HFF-Myc (cell line): Measurements from ENCODE around the gene RAD17.
"Not testable (repeated sequence)": the region's sequence is repeated elsewhere in the genome, so short reads cannot be mapped to it uniquely, and the experiment has no call there.

Experiments
- DNase-seq: peaks from one replicate; pipeline ENCODE4 v3.0.0-alpha.2; 2011; ENCODE audit warnings: low read depth; ENCODE audit errors: extremely low read depth
- H3K4me3 ChIP-seq: replicated peaks from 2 replicates; pipeline ENCODE4 v1.5.1; 2011; ENCODE audit warnings: low read depth, mild to moderate bottlenecking, control low read depth, low read length
- CTCF ChIP-seq: IDR thresholded peaks from 2 replicates; pipeline ENCODE4 v1.5.1; 2012; ENCODE audit warnings: mild to moderate bottlenecking, low read depth, low read length, control low read depth; ENCODE audit errors: missing control alignments

Gene RAD17

GRCh38 chr5:69431424-69432303 is 62.0 kb downstream of the RAD17 start:
- DNase-seq, result no peak
- H3K4me3 ChIP-seq, result no peak overlapping the region
- no peak for TF ChIP-seq CTCF

GRCh38 chr5:69432412-69433206 is 63.0 kb downstream of the RAD17 start:
- no peak for DNase-seq

GRCh38 chr5:69435276-69435884 is 65.8 kb downstream of the RAD17 start:
- H3K4me3 ChIP-seq, DNase-seq: not testable (repeated sequence)

More at GRCh38 chr5:69432412-69433206, 63.0 kb downstream of the RAD17 start:
- H3K4me3 ChIP-seq, result no peak overlapping the region
- TF ChIP-seq CTCF, result no peak

- DNase-seq, result no peak
- no peak overlapping the region for H3K4me3 ChIP-seq
- TF ChIP-seq CTCF, result no peak
Measured at GRCh38 chr5:69444127-69444754, 74.6 kb downstream of the RAD17 start.

- no peak for TF ChIP-seq CTCF
- H3K4me3 ChIP-seq, result no peak overlapping the region
- no peak for DNase-seq
Measured at GRCh38 chr5:69449511-69449910, 79.9 kb downstream of the RAD17 start.

- no peak overlapping the region for H3K4me3 ChIP-seq
- DNase-seq, result peak; percentile 71
- TF ChIP-seq CTCF, result no peak
Measured at GRCh38 chr5:69450116-69450515, 80.5 kb downstream of the RAD17 start.

GRCh38 chr5:69450527-69450926 is 80.9 kb downstream of the RAD17 start:
- not testable (repeated sequence) for H3K4me3 ChIP-seq, DNase-seq
